ENCODE results near the gene LRRC39.
"Not testable (repeated sequence)": the region's sequence is repeated elsewhere in the genome, so short reads cannot be mapped to it uniquely, and the experiment has no call there.

LRRC39 gene

DNA sequence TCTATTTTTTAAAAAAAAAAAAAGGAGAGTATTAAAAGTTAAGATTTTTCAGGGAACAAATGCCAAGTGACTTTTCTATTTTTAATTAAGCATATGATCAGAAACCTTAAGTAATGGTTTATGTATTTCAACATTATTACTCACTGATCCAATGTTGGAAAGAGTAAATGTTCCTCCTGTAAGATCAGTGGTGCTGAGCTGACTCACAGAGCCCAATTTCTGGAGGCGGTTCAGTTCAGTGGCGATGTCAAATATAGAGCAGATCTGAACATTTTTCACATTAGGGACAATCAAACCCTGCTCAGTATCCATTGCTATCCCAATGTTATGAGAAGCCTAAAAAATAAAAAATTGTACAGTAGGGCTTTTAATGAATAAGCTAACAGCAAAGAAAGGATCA is 28.2 kb upstream of the LRRC39 start:
- TF ChIP-seq, protein P1, sequence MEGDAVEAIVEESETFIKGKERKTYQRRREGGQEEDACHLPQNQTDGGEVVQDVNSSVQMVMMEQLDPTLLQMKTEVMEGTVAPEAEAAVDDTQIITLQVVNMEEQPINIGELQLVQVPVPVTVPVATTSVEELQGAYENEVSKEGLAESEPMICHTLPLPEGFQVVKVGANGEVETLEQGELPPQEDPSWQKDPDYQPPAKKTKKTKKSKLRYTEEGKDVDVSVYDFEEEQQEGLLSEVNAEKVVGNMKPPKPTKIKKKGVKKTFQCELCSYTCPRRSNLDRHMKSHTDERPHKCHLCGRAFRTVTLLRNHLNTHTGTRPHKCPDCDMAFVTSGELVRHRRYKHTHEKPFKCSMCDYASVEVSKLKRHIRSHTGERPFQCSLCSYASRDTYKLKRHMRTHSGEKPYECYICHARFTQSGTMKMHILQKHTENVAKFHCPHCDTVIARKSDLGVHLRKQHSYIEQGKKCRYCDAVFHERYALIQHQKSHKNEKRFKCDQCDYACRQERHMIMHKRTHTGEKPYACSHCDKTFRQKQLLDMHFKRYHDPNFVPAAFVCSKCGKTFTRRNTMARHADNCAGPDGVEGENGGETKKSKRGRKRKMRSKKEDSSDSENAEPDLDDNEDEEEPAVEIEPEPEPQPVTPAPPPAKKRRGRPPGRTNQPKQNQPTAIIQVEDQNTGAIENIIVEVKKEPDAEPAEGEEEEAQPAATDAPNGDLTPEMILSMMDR (conservative IDR thresholded peaks at IDR 0.05), result no peak
- no peak overlapping the region for H3K27ac ChIP-seq

DNA sequence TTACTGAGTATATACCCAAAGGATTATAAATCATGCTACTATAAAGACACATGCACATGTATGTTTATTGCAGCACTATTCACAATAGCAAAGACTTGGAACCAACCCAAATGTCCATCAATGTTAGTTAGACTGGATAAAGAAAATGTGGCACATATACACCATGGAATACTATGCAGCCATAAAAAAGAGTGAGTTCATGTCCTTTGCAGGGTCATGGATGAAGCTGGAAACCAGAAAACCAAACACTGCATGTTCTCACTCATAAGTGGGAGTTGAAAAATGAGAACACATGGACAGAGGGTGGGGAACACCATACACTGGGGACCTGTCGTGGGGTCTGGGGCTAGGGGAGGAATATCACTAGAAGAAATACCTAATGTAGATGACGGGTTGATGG is 27.5 kb upstream of the LRRC39 start:
- not testable (repeated sequence) for H3K27ac ChIP-seq

GRCh38 chr1:100205103-100205502 is 27.0 kb upstream of the LRRC39 start:
- not testable (repeated sequence) for H3K27ac ChIP-seq

GRCh38 chr1:100202703-100203102 is 24.6 kb upstream of the LRRC39 start:
- peak overlapping the region; percentile 56 for H3K27ac ChIP-seq

GRCh38 chr1:100200060-100200459 is 22.0 kb upstream of the LRRC39 start:
- H3K27ac ChIP-seq, result not testable (repeated sequence)

GRCh38 chr1:100198596-100198995 is 20.5 kb upstream of the LRRC39 start:
- TF ChIP-seq, protein P1 (conservative IDR thresholded peaks at IDR 0.05), result no peak
- no peak overlapping the region for H3K27ac ChIP-seq

- H3K27ac ChIP-seq, result peak overlapping the region; percentile 53
- TF ChIP-seq, protein P1 (conservative IDR thresholded peaks at IDR 0.05), result no peak
These were observed 10.6 kb upstream of the LRRC39 start for GRCh38 chr1:100188617-100189016.

- TF ChIP-seq, protein P1 (conservative IDR thresholded peaks at IDR 0.05), result no peak
- peak overlapping the region; percentile 53; the same call in 1 of the 2 replicates for H3K27ac ChIP-seq
These were observed 9.9 kb upstream of the LRRC39 start for GRCh38 chr1:100187912-100188311.

GRCh38 chr1:100184536-100184935 is 6.5 kb upstream of the LRRC39 start:
- no peak overlapping the region for H3K27ac ChIP-seq
- TF ChIP-seq, protein P1 (conservative IDR thresholded peaks at IDR 0.05), result no peak

GRCh38 chr1:100183370-100183769 is 5.3 kb upstream of the LRRC39 start:
- TF ChIP-seq, protein P1 (conservative IDR thresholded peaks at IDR 0.05), result no peak
- no peak overlapping the region for H3K27ac ChIP-seq
